WTC11 (cell line): ENCODE measurements around the gene CSK. TPM values are rescaled to one million over a fixed set of nuclear protein-coding genes. Genes with fewer than 3 reads are reported as not detected.

ENCODE experiments used
- ATAC-seq: fragments of 200-7000 bp; cut with Tn5 transposase; 2 replicates; pipeline ENCODE4 v1.10.0; 2021; ENCODE audit warnings: mild to moderate bottlenecking, moderate library complexity
- Bru-seq: library from RNA; stranded (reverse); fragments of 400-500 nt; gene quantifications from one replicate; lab custom pipeline; 2021; lab: Mats Ljungman, UMichigan
- CTCF ChIA-PET: fragments of 300-600 bp; sonication (Branson Sonifier 250); formaldehyde crosslinking; loops from one replicate; lab custom pipeline; 2021; ENCODE audit warnings: antibody characterized with exemption; lab: Charles Lee
- POLR2A ChIA-PET: fragments of 350-600 bp; sonication (Branson Sonifier 250); formaldehyde crosslinking; loops from one replicate; lab custom pipeline; 2021; ENCODE audit warnings: antibody characterized with exemption; lab: Charles Lee
- DNase-seq: peaks from one replicate; pipeline ENCODE4 v3.0.0; 2021; ENCODE audit warnings: low spot score
- H3K27ac Mint-ChIP-seq: 2 replicates; pipeline ENCODE4 v1.8.0; 2021; ENCODE audit warnings: mixed read lengths
- H3K27me3 Mint-ChIP-seq: 2 replicates; pipeline ENCODE4 v1.8.0; 2021; ENCODE audit warnings: low read depth, mild to moderate bottlenecking, moderate library complexity, mixed read lengths
- H3K36me3 Mint-ChIP-seq: 2 replicates; pipeline ENCODE4 v1.8.0; 2021; ENCODE audit warnings: mixed read lengths
- H3K4me1 Mint-ChIP-seq: 2 replicates; pipeline ENCODE4 v1.8.0; 2022; ENCODE audit warnings: mixed read lengths
- H3K4me3 Mint-ChIP-seq: 2 replicates; pipeline ENCODE4 v1.8.0; 2021; ENCODE audit warnings: mild to moderate bottlenecking, moderate library complexity, mixed read lengths
- H3K9me3 Mint-ChIP-seq: 2 replicates; pipeline ENCODE4 v1.8.0; 2021; ENCODE audit warnings: mixed read lengths
- ARID4B ChIP-seq: sonication (generic); formaldehyde crosslinking; IDR thresholded peaks from 2 replicates; pipeline ENCODE4 v1.8.0; 2023; ENCODE audit warnings: missing genetic modification reagents, mild to moderate bottlenecking, borderline replicate concordance
- ATF1 ChIP-seq: sonication (generic); formaldehyde crosslinking; IDR thresholded peaks from 2 replicates; pipeline ENCODE4 v1.8.1; 2023; ENCODE audit warnings: mild to moderate bottlenecking, moderate library complexity, missing genetic modification reagents
- CREM ChIP-seq: sonication (generic); formaldehyde crosslinking; IDR thresholded peaks from 2 replicates; pipeline ENCODE4 v1.8.1; 2022; ENCODE audit warnings: mild to moderate bottlenecking, missing genetic modification reagents, moderate library complexity
- CTCF ChIP-seq: fragments of 200-600 bp; IDR thresholded peaks from 2 replicates; pipeline ENCODE4 v1.8.0; 2022; ENCODE audit warnings: antibody characterized with exemption
- E2F5 ChIP-seq: sonication (generic); formaldehyde crosslinking; IDR thresholded peaks from 2 replicates; pipeline ENCODE4 v1.8.1; 2022; ENCODE audit warnings: mild to moderate bottlenecking, moderate library complexity, missing genetic modification reagents
- EMX1 ChIP-seq: fragments of 250-450 bp; sonication (Bioruptor Pico); IDR thresholded peaks from 2 replicates; pipeline ENCODE4 v1.8.0; 2021; ENCODE audit warnings: mild to moderate bottlenecking
- ERG ChIP-seq: fragments of 250-450 bp; sonication (Bioruptor Pico); IDR thresholded peaks from 2 replicates; pipeline ENCODE4 v1.8.0; 2021; ENCODE audit warnings: mild to moderate bottlenecking
- ETV6 ChIP-seq: sonication (generic); formaldehyde crosslinking; IDR thresholded peaks from 2 replicates; pipeline ENCODE4 v1.8.1; 2022; ENCODE audit warnings: mild to moderate bottlenecking, missing genetic modification reagents
- FOXK1 ChIP-seq: sonication (generic); formaldehyde crosslinking; IDR thresholded peaks from 2 replicates; pipeline ENCODE4 v1.8.0; 2022; ENCODE audit warnings: mild to moderate bottlenecking, moderate library complexity, missing genetic modification reagents
- GRHL2 ChIP-seq: fragments of 250-450 bp; sonication (Bioruptor Pico); IDR thresholded peaks from 2 replicates; pipeline ENCODE4 v1.8.0; 2022; ENCODE audit warnings: mild to moderate bottlenecking, moderate library complexity; ENCODE audit not compliant: insufficient replicate concordance, severe bottlenecking
- MAX ChIP-seq: sonication (generic); formaldehyde crosslinking; IDR thresholded peaks from 2 replicates; pipeline ENCODE4 v1.8.0; 2022; ENCODE audit warnings: mild to moderate bottlenecking, missing genetic modification reagents
- MXD4 ChIP-seq: fragments of 250-450 bp; sonication (Bioruptor Pico); IDR thresholded peaks from 2 replicates; pipeline ENCODE4 v1.8.0; 2021; ENCODE audit warnings: mild to moderate bottlenecking, moderate library complexity, borderline replicate concordance
- NFE2L1 ChIP-seq: sonication (generic); formaldehyde crosslinking; IDR thresholded peaks from 2 replicates; pipeline ENCODE4 v1.8.1; 2023; ENCODE audit warnings: missing genetic modification reagents
- TP53 ChIP-seq: sonication (generic); formaldehyde crosslinking; IDR thresholded peaks from 2 replicates; pipeline ENCODE4 v1.8.1; 2023; ENCODE audit warnings: mild to moderate bottlenecking, missing genetic modification reagents
- USF1 ChIP-seq: sonication (generic); formaldehyde crosslinking; IDR thresholded peaks from 2 replicates; pipeline ENCODE4 v1.8.0; 2022; ENCODE audit warnings: mild to moderate bottlenecking, missing genetic modification reagents
- ZNF263 ChIP-seq: sonication (generic); formaldehyde crosslinking; IDR thresholded peaks from 2 replicates; pipeline ENCODE4 v1.8.1; 2022; ENCODE audit warnings: low read depth, mild to moderate bottlenecking, moderate library complexity, missing genetic modification reagents
- ZNF671 ChIP-seq: fragments of 250-450 bp; sonication (Bioruptor Pico); IDR thresholded peaks from 2 replicates; pipeline ENCODE4 v1.8.0; 2021; ENCODE audit warnings: mild to moderate bottlenecking
- long read RNA-seq, 3 experiments: library from RNA in 1 of 3; library from capped mRNA in 1 of 3; library from polyadenylated mRNA in 1 of 3; unstranded in 2 of 3; stranded (forward) in 1 of 3; transcript quantifications; one replicate each; pipeline ENCODE4 v2.0.0, GENCODE V29; 2021
- total RNA-seq: library from RNA; stranded (reverse); gene quantifications from 3 replicates; pipeline ENCODE4 v1.2.3, GENCODE V29; 2021

The CSK gene
- total RNA-seq (55.1 to 55.9 TPM (median 55.3 TPM) in 3 replicates), Bru-seq, nascent RNA (percentile 67 among the genes with signal in this experiment)
- long read RNA-seq, experiment 1, transcript CSK-201 (13 exons, 2,767 nt), result major isoform, 78 of 109 reads
- long read RNA-seq, experiment 1, transcript CSK-202 (14 exons, 1,900 nt), result minor isoform, 9 of 109 reads
- long read RNA-seq, experiment 1, partial matches to known transcripts, result 11 of 109 reads
- long read RNA-seq, experiment 1, other reads (novel, unspliced or antisense), result 11 of 109 reads
- long read RNA-seq, experiment 2, transcript CSK-201 (13 exons, 2,767 nt), result major isoform, 39 of 66 reads
- long read RNA-seq, experiment 2, partial matches to known transcripts, result 18 of 66 reads
- long read RNA-seq, experiment 2, other reads (novel, unspliced or antisense), result 8 of 66 reads
- long read RNA-seq, experiment 3, partial matches to known transcripts, result 1 of 2 reads
- long read RNA-seq, experiment 3, other reads (novel, unspliced or antisense), result 0 of 2 reads

- no peaks in the 10 kb centered on the region for H3K9me3 Mint-ChIP-seq
- H3K4me3 Mint-ChIP-seq, result peak within 1 kb of the TSS; percentile 83
- DNase-seq (peak; percentile 58), ATAC-seq (peak; percentile 66)
- no peaks in the 10 kb centered on the region for H3K36me3 Mint-ChIP-seq
- ChIA-PET CTCF (interaction anchor here (0.6 to 14.8 kb wide), 22 partner anchors 8 to 241 kb away, joined by 3 to 360 read pairs (median 3); partner anchors contain the start of genes ARID3B, CYP1A1 and SCAMP5), POLR2A (interaction anchor here (1.7 kb wide), 1 partner anchor 21 kb away, joined by 5 read pairs; no protein-coding TSS in a partner anchor)
- H3K27ac Mint-ChIP-seq, result no peak within 1 kb of the TSS
- TF ChIP-seq ETV6 (CRISPR knock-in tag) (0 out of 2 replicates have a peak, but pooled peaks have one; percentile 19), MXD4 (no peak), MAX (CRISPR knock-in tag) (0 out of 2 replicates have a peak, but pooled peaks have one; percentile 17), CTCF (peak; percentile 49; the same call in 1 of the 2 replicates)
- peaks cover 50% of the 10 kb centered on the region for H3K4me1 Mint-ChIP-seq
- H3K27me3 Mint-ChIP-seq, result peaks cover 26% of the 10 kb centered on the region
Measured at GRCh38 chr15:74781431-74782258, at the start of gene CSK. TSS of gene CSK (plus strand) at chr15:74782080. CDS start at chr15:74798298, 16,218 bp downstream.

GRCh38 chr15:74732846-74733245, 49.0 kb upstream of the CSK start:
- ChIA-PET CTCF (interaction anchor here (1.3 kb wide), 1 partner anchor 36 kb away, joined by 3 read pairs; no protein-coding TSS in a partner anchor), POLR2A (no interaction called here)
- ATAC-seq (no peak), DNase-seq (no peak)
- H3K9me3 Mint-ChIP-seq, result peaks cover 5% of the 10 kb centered on the region
- H3K27ac Mint-ChIP-seq, result no peak overlapping the region
- H3K4me3 Mint-ChIP-seq, result no peak overlapping the region
- peaks cover 85% of the 10 kb centered on the region for H3K27me3 Mint-ChIP-seq
- H3K4me1 Mint-ChIP-seq, result no peaks in the 10 kb centered on the region
- H3K36me3 Mint-ChIP-seq, result no peaks in the 10 kb centered on the region
- TF ChIP-seq E2F5 (CRISPR knock-in tag), result no peak
- no peak for TF ChIP-seq TP53 (CRISPR knock-in tag)
- TF ChIP-seq GRHL2 (CRISPR knock-in tag), result no peak
- no peak for TF ChIP-seq EMX1 (CRISPR knock-in tag)
- TF ChIP-seq ZNF263, result no peak
- TF ChIP-seq ERG, result no peak
- no peak for TF ChIP-seq NFE2L1 (CRISPR knock-in tag)
- TF ChIP-seq USF1 (CRISPR knock-in tag), result no peak
- TF ChIP-seq ATF1 (CRISPR knock-in tag), result no peak
- no peak for TF ChIP-seq CTCF
- no peak for TF ChIP-seq ZNF671 (CRISPR knock-in tag)
- TF ChIP-seq CREM (CRISPR knock-in tag), result no peak
- no peak for TF ChIP-seq FOXK1 (CRISPR knock-in tag)
- no peak for TF ChIP-seq ARID4B (CRISPR knock-in tag)
